ENCODE data around the gene RIMKLB. TPM values are rescaled to one million over a fixed set of nuclear protein-coding genes. Genes with fewer than 3 reads are reported as not detected.

Gene RIMKLB
- total and polyA plus RNA-seq, 2 of the 8 experiments (the other 6 are each of a cell fraction or from before 2014, with no cell fraction given) = 37.8 to 78.2 TPM

GRCh38 chr12:8746046-8746445, 48.3 kb downstream of the RIMKLB start:
- Histone ChIP-seq H2BK5ac (ENCODE audit: low read depth, low read length) (no peak overlapping the region), H2BK120ac (replicated peaks; ENCODE audit: low read depth, low read length) (no peak overlapping the region), H3K18ac (ENCODE audit: extremely low read depth, low read length) (no peak overlapping the region), H2AFZ (ENCODE audit: low read length) (no peak overlapping the region), H3K36me3 (ENCODE audit: control insufficient read depth in 2 of 4, insufficient read depth in 4 of 4, low read length in 3 of 4) (peaks cover 0 to 27% (median 4%) of the 10 kb centered on the region in 4 experiments; a peak in 4 of 8 replicates), H4K5ac (ENCODE audit: insufficient read length, low read depth, low read length) (no peak overlapping the region), H3K23me2 (ENCODE audit: low read depth, low read length) (no peaks in the 10 kb centered on the region), H2BK12ac (ENCODE audit: low read depth, low read length) (no peak overlapping the region), H4K8ac (ENCODE audit: extremely low read depth, insufficient read depth, low read length) (no peak overlapping the region), H3K4me1 (replicated peaks in 1 of 4; ENCODE audit: control insufficient read depth in 3 of 4, insufficient read depth in 4 of 4, low read length in 3 of 4) (no peaks in the 10 kb centered on the region), H3K79me1 (ENCODE audit: low read depth, low read length) (peaks cover 4% of the 10 kb centered on the region; the same call in 1 of the 2 replicates), H3K4ac (replicated peaks; ENCODE audit: insufficient read length, low read depth, low read length) (no peak overlapping the region), H2BK15ac (ENCODE audit: low read length) (no peak overlapping the region), H2AK5ac (ENCODE audit: low read depth, low read length) (no peak overlapping the region), H3K4me3 (ENCODE audit: extremely low read depth in 1 of 4, insufficient read depth in 2 of 4, low read depth in 3 of 4, low read length in 4 of 4) (no peak overlapping the region), H3K27me3 (replicated peaks in 1 of 4; ENCODE audit: control insufficient read depth in 3 of 4, extremely low read depth in 1 of 4, insufficient read depth in 3 of 4, low read length in 3 of 4) (no peaks in the 10 kb centered on the region), H3K14ac (ENCODE audit: insufficient read length) (no peak overlapping the region), H3K79me2 (ENCODE audit: control insufficient read depth in 1 of 2, insufficient read depth in 2 of 2, low read length in 2 of 2) (peaks cover 0 to 35% of the 10 kb centered on the region in 2 experiments; a peak in 2 of 4 replicates), H3K4me2 (ENCODE audit: insufficient read depth in 1 of 2, low read depth in 2 of 2, low read length in 2 of 2) (no peak overlapping the region), H3K9me3 (ENCODE audit: insufficient read depth in 2 of 2, low read depth in 1 of 2, low read length in 1 of 2) (no peaks in the 10 kb centered on the region), H3K56ac (replicated peaks; ENCODE audit: insufficient read length, low read depth, low read length) (no peak overlapping the region), H3K23ac (ENCODE audit: insufficient read length) (no peak overlapping the region), H4K91ac (replicated peaks; ENCODE audit: insufficient read length, low read length) (no peak overlapping the region), H4K20me1 (replicated peaks in 1 of 2; ENCODE audit: control insufficient read depth in 1 of 2, insufficient read depth in 2 of 2, low read length in 2 of 2) (peaks cover 0 to 3% of the 10 kb centered on the region in 2 experiments), H3K27ac (ENCODE audit: low read depth, low read length) (no peak overlapping the region), H2BK20ac (ENCODE audit: low read length) (no peak overlapping the region), H3K9ac (replicated peaks in 1 of 4; ENCODE audit: extremely low read depth in 1 of 4, low read depth in 3 of 4, low read length in 3 of 4) (no peak overlapping the region)
- WGBS, 2 experiments (ENCODE audit: extremely low coverage in 1 of 2, insufficient coverage in 1 of 2, insufficient read length in 1 of 2, insufficient replicate concordance in 2 of 2, low coverage in 1 of 2, low lambda C conversion rate in 2 of 2, missing lambda C conversion rate in 1 of 2) = 91 to 100% methylated on average over 2 to 5 of the region's 5 CpGs
- FAIRE-seq = no peak
- POLR2A ChIA-PET (ENCODE audit: partially characterized antibody) = no interaction called here
- CTCF ChIA-PET (ENCODE audit: partially characterized antibody) = interaction anchor here (1.0 to 1.5 kb wide), 3 partner anchors 11 to 79 kb away, joined by 3 to 5 read pairs (median 3); no protein-coding TSS in a partner anchor
- no peak for DNase-seq (ENCODE audit: low read depth in 1 of 2, low spot score in 2 of 2)
- TF ChIP-seq NRF1 (IDR thresholded peaks at IDR 0.05; ENCODE audit: low read depth, low read length) = no peak
- TF ChIP-seq SIRT6 (IDR thresholded peaks at IDR 0.05; ENCODE audit: low read length) = no peak
- no peak for TF ChIP-seq JUND (IDR thresholded peaks at IDR 0.05; ENCODE audit: low read length)
- no peak for TF ChIP-seq FOSL1 (IDR thresholded peaks at IDR 0.05; ENCODE audit: insufficient read depth, low read depth, low read length)
- no peak for TF ChIP-seq MAFK (IDR thresholded peaks at IDR 0.05; ENCODE audit: low read depth, low read length)
- no peak for TF ChIP-seq KDM1A (IDR thresholded peaks at IDR 0.05; ENCODE audit: borderline replicate concordance, low read length)
- no peak for TF ChIP-seq HDAC6 (IDR thresholded peaks at IDR 0.05; ENCODE audit: low read depth, low read length)
- TF ChIP-seq TBP (IDR thresholded peaks at IDR 0.05; ENCODE audit: low read depth, low read length) = no peak
- no peak for TF ChIP-seq CREB1 (IDR thresholded peaks at IDR 0.05)
- no peak for TF ChIP-seq GABPA (IDR thresholded peaks at IDR 0.05; ENCODE audit: borderline replicate concordance, insufficient read depth, low read length)
- TF ChIP-seq GTF2F1 (IDR thresholded peaks at IDR 0.05; ENCODE audit: borderline replicate concordance, low read depth, low read length) = no peak
- TF ChIP-seq JUN (IDR thresholded peaks at IDR 0.05; ENCODE audit: low read depth, low read length) = no peak
- no peak for TF ChIP-seq E2F6 (IDR thresholded peaks at IDR 0.05)
- TF ChIP-seq SP1 (IDR thresholded peaks at IDR 0.05; ENCODE audit: low read depth, low read length) = no peak

Data from H1 (cell line).